Caco-2 (cell line): Measurements from ENCODE around the gene SH2D2A. TPM values are rescaled to one million over a fixed set of nuclear protein-coding genes. Genes with fewer than 3 reads are reported as not detected.

Experiments
- BruUV-seq: library from RNA; stranded (reverse); fragments of 400-500 nt; replicated peaks from 2 replicates; lab custom pipeline; 2021; lab: Mats Ljungman, UMichigan
- CTCF ChIA-PET: fragments of 300-600 bp; sonication (Branson Sonifier 250); formaldehyde crosslinking; loops from one replicate; lab custom pipeline; 2022; ENCODE audit warnings: antibody characterized with exemption; lab: Charles Lee
- POLR2A ChIA-PET: fragments of 300-600 bp; sonication (Branson Sonifier 250); formaldehyde crosslinking; loops from one replicate; lab custom pipeline; 2022; ENCODE audit warnings: antibody characterized with exemption; lab: Charles Lee
- DNase-seq, 2 experiments: peaks; one replicate each; pipeline versions ENCODE4 v3.0.0 to v3.0.0-alpha.2; 2020 to 2022
- H3K27me3 ChIP-seq: replicated peaks from 2 replicates; pipeline ENCODE4 v1.6.0; 2011; ENCODE audit warnings: low read length; ENCODE audit not compliant: control insufficient read depth, insufficient read depth
- H3K36me3 ChIP-seq: 2 replicates; pipeline ENCODE4 v1.5.1; 2011; ENCODE audit warnings: low read length; ENCODE audit not compliant: control insufficient read depth, insufficient read depth
- H3K4me1 ChIP-seq: fragments of 250-450 bp; sonication (Bioruptor Pico); 2 replicates; pipeline ENCODE4 v1.5.1; 2020; ENCODE audit warnings: mild to moderate bottlenecking
- H3K4me3 ChIP-seq: 2 replicates; pipeline ENCODE4 v1.5.1; 2011; ENCODE audit warnings: low read depth, mild to moderate bottlenecking, control low read depth, low read length
- H3K9me3 ChIP-seq: fragments of 250-450 bp; sonication (Bioruptor Pico); 2 replicates; pipeline ENCODE4 v1.5.1; 2020; ENCODE audit warnings: mild to moderate bottlenecking, moderate library complexity
- H3K27ac Mint-ChIP-seq: one replicate; pipeline ENCODE4 v1.8.0; 2022; ENCODE audit warnings: mixed read lengths; ENCODE audit not compliant: unreplicated experiment
- H3K27me3 Mint-ChIP-seq: one replicate; pipeline ENCODE4 v1.8.0; 2022; ENCODE audit warnings: mixed read lengths; ENCODE audit not compliant: insufficient read depth, unreplicated experiment
- H3K36me3 Mint-ChIP-seq: one replicate; pipeline ENCODE4 v1.8.0; 2022; ENCODE audit warnings: mild to moderate bottlenecking, mixed read lengths; ENCODE audit not compliant: insufficient read depth, unreplicated experiment
- H3K4me1 Mint-ChIP-seq: one replicate; pipeline ENCODE4 v1.8.0; 2022; ENCODE audit warnings: low read depth, mixed read lengths; ENCODE audit not compliant: unreplicated experiment
- H3K4me3 Mint-ChIP-seq: one replicate; pipeline ENCODE4 v1.8.0; 2022; ENCODE audit warnings: mild to moderate bottlenecking, moderate library complexity, mixed read lengths; ENCODE audit not compliant: unreplicated experiment
- H3K9me3 Mint-ChIP-seq: one replicate; pipeline ENCODE4 v1.8.0; 2022; ENCODE audit warnings: mixed read lengths; ENCODE audit not compliant: unreplicated experiment
- CTCF ChIP-seq, 2 experiments: fragments of 200-600 bp in 1 of 2; IDR thresholded peaks; 1 replicate in 1 of 2; 2 replicates in 1 of 2; pipeline versions ENCODE4 v1.5.1 to v1.8.0; 2011 to 2022; ENCODE audit warnings: antibody characterized with exemption in 1 of 2, control low read depth in 1 of 2, inconsistent platforms in 1 of 2, low read depth in 1 of 2, low read length in 1 of 2, mild to moderate bottlenecking in 1 of 2, moderate library complexity in 1 of 2; ENCODE audit not compliant: insufficient read depth in 1 of 2, severe bottlenecking in 1 of 2, unreplicated experiment in 1 of 2
- intact Hi-C: fragments of 100-400 bp; cut with micrococcal nuclease; formaldehyde crosslinking; loops from one replicate; pipeline ENCODE4 v1.10.0; 2022; ENCODE audit not compliant: unreplicated experiment
- total RNA-seq: library from RNA; stranded (reverse); gene quantifications from 2 replicates; pipeline ENCODE4 v1.2.3, GENCODE V29; 2022

Gene SH2D2A
- total RNA-seq, 1 experiment from 2014 or later: 5.5 TPM

GRCh38 chr1:156836041-156836654 is 19.5 kb upstream of the SH2D2A start:
- Mint-ChIP-seq H3K36me3 (peaks cover 4% of the 10 kb centered on the region), H3K27ac (no peak overlapping the region), H3K4me3 (no peak overlapping the region), H3K27me3 (peaks cover 38% of the 10 kb centered on the region), H3K9me3 (no peaks in the 10 kb centered on the region), H3K4me1 (no peaks in the 10 kb centered on the region)
- no peak for DNase-seq
- Histone ChIP-seq H3K4me3 (no peak overlapping the region), H3K9me3 (no peaks in the 10 kb centered on the region), H3K4me1 (no peaks in the 10 kb centered on the region), H3K36me3 (no peaks in the 10 kb centered on the region), H3K27me3 (no peaks in the 10 kb centered on the region; the same call in 1 of the 2 replicates)
- ChIA-PET CTCF (interaction anchor here (0.8 kb wide), 1 partner anchor 23 kb away, joined by 3 read pairs; no protein-coding TSS in a partner anchor), POLR2A (no interaction called here)
- intact Hi-C loops: no loop called here
- BruUV-seq: no TSS peak
- TF ChIP-seq CTCF (IDR thresholded peaks at IDR 0.05; ENCODE audit: insufficient read depth in 1 of 2, low read depth in 1 of 2, low read length in 1 of 2, severe bottlenecking in 1 of 2, unreplicated experiment in 1 of 2): no peak

- no peak for TF ChIP-seq CTCF (IDR thresholded peaks at IDR 0.05; ENCODE audit: insufficient read depth in 1 of 2, low read depth in 1 of 2, low read length in 1 of 2, severe bottlenecking in 1 of 2, unreplicated experiment in 1 of 2)
- BruUV-seq: no TSS peak
- no peak for DNase-seq
- intact Hi-C loops: no loop called here
- Mint-ChIP-seq H3K4me3 (no peak overlapping the region), H3K27me3 (peaks cover 36% of the 10 kb centered on the region), H3K36me3 (peaks cover 4% of the 10 kb centered on the region), H3K4me1 (no peaks in the 10 kb centered on the region), H3K27ac (no peak overlapping the region), H3K9me3 (no peaks in the 10 kb centered on the region)
- Histone ChIP-seq H3K9me3 (no peaks in the 10 kb centered on the region), H3K4me1 (no peaks in the 10 kb centered on the region), H3K36me3 (no peaks in the 10 kb centered on the region), H3K4me3 (no peak overlapping the region), H3K27me3 (no peaks in the 10 kb centered on the region; the same call in 1 of the 2 replicates)
- ChIA-PET CTCF (no interaction called here), POLR2A (no interaction called here)
These were observed 17.7 kb upstream of the SH2D2A start for GRCh38 chr1:156834322-156834721.

- H3K4me3 ChIP-seq: no peak overlapping the region
- DNase-seq: no peak
- no TSS peak for BruUV-seq
- no peak for TF ChIP-seq CTCF (IDR thresholded peaks at IDR 0.05; ENCODE audit: insufficient read depth in 1 of 2, low read depth in 1 of 2, low read length in 1 of 2, severe bottlenecking in 1 of 2, unreplicated experiment in 1 of 2)
- CTCF ChIA-PET: interaction anchor here (1.2 to 1.4 kb wide), 2 partner anchors 20 to 57 kb away, joined by 3 read pairs; no protein-coding TSS in a partner anchor
- Mint-ChIP-seq H3K27ac (no peak overlapping the region), H3K27me3 (peaks cover 34% of the 10 kb centered on the region), H3K36me3 (peaks cover 4% of the 10 kb centered on the region), H3K4me3 (no peak overlapping the region), H3K4me1 (no peaks in the 10 kb centered on the region), H3K9me3 (no peaks in the 10 kb centered on the region)
- intact Hi-C loops: no loop called here
- no peaks in the 10 kb centered on the region for H3K9me3 ChIP-seq
- POLR2A ChIA-PET: no interaction called here
- no peaks in the 10 kb centered on the region; the same call in 1 of the 2 replicates for H3K27me3 ChIP-seq
- no peaks in the 10 kb centered on the region for H3K4me1 ChIP-seq
- no peaks in the 10 kb centered on the region for H3K36me3 ChIP-seq
These were observed 17.0 kb upstream of the SH2D2A start for GRCh38 chr1:156833603-156834002.
